Keratinocyte (primary cell): ENCODE data around the gene GRK6. TPM values are rescaled to one million over a fixed set of nuclear protein-coding genes. Genes with fewer than 3 reads are reported as not detected.

Experiments used
- DNase-seq: peaks from one replicate; pipeline ENCODE4 v3.0.0-alpha.2; 2011; ENCODE audit warnings: low read depth, missing footprints, low spot score
- FAIRE-seq: peaks from 2 replicates; lab custom pipeline; 2011; peaks lifted over from hg19 to GRCh38; lab: Jason Lieb, UNC
- H2AFZ ChIP-seq: 2 replicates; pipeline ENCODE4 v1.6.0; 2012; ENCODE audit warnings: low read length, control low read depth, inconsistent platforms; ENCODE audit not compliant: control insufficient read depth
- H3K27ac ChIP-seq: 2 replicates; pipeline ENCODE4 v1.5.1; 2011; ENCODE audit warnings: low read length; ENCODE audit not compliant: control insufficient read depth, insufficient read depth
- H3K27me3 ChIP-seq: 3 replicates; pipeline ENCODE4 v1.6.0; 2011; ENCODE audit warnings: low read length; ENCODE audit not compliant: control insufficient read depth, insufficient read depth; ENCODE audit errors: extremely low read depth
- H3K36me3 ChIP-seq, 2 experiments: 2 replicates in 1 of 2; 3 replicates in 1 of 2; pipeline ENCODE4 v1.5.1; 2011; ENCODE audit warnings: low read length in 2 of 2, mild to moderate bottlenecking in 1 of 2; ENCODE audit not compliant: control insufficient read depth in 2 of 2, insufficient read depth in 2 of 2; ENCODE audit errors: extremely low read depth in 1 of 2
- H3K4me1 ChIP-seq: 3 replicates; pipeline ENCODE4 v1.5.1; 2011; ENCODE audit warnings: low read length; ENCODE audit not compliant: control insufficient read depth, insufficient read depth; ENCODE audit errors: extremely low read depth
- H3K4me2 ChIP-seq: 3 replicates; pipeline ENCODE4 v1.6.0; 2011; ENCODE audit warnings: low read depth, low read length; ENCODE audit not compliant: control insufficient read depth, insufficient read depth; ENCODE audit errors: extremely low read depth
- H3K4me3 ChIP-seq, 3 experiments: fragments of 200-600 bp in 1 of 3; sonication (generic) in 1 of 3; 2 replicates in 2 of 3; 3 replicates in 1 of 3; pipeline ENCODE4 v1.5.1; 2011 to 2016; ENCODE audit warnings: low read length in 3 of 3, mild to moderate bottlenecking in 3 of 3, control low read depth in 2 of 3, inconsistent platforms in 1 of 3, low read depth in 1 of 3, mixed read lengths in 1 of 3, mixed run types in 1 of 3, moderate library complexity in 1 of 3; ENCODE audit not compliant: control insufficient read depth in 2 of 3, insufficient read depth in 2 of 3; ENCODE audit errors: extremely low read depth in 1 of 3
- H3K79me2 ChIP-seq: 2 replicates; pipeline ENCODE4 v1.6.0; 2012; ENCODE audit warnings: low read length; ENCODE audit not compliant: control insufficient read depth, insufficient read depth
- H3K9ac ChIP-seq: 3 replicates; pipeline ENCODE4 v1.6.0; 2011; ENCODE audit warnings: low read length; ENCODE audit not compliant: control insufficient read depth, insufficient read depth; ENCODE audit errors: extremely low read depth
- H3K9me1 ChIP-seq: 3 replicates; pipeline ENCODE4 v1.6.0; 2011; ENCODE audit warnings: low read length; ENCODE audit not compliant: control insufficient read depth, insufficient read depth; ENCODE audit errors: extremely low read depth
- H3K9me3 ChIP-seq: 2 replicates; pipeline ENCODE4 v1.5.1; 2012; ENCODE audit warnings: low read depth, low read length; ENCODE audit not compliant: control insufficient read depth
- H4K20me1 ChIP-seq: 3 replicates; pipeline ENCODE4 v1.6.0; 2011; ENCODE audit warnings: low read length; ENCODE audit not compliant: control insufficient read depth, insufficient read depth; ENCODE audit errors: extremely low read depth
- EZH2 ChIP-seq: IDR thresholded peaks from one replicate; pipeline ENCODE4 v1.6.1; 2012; ENCODE audit warnings: inconsistent platforms, mild to moderate bottlenecking, low read length, moderate library complexity
- dilution Hi-C: fragments of 300-500 bp; cut with MboI; formaldehyde crosslinking; loops from one replicate; pipeline ENCODE4 v1.7.0; 2020; ENCODE audit warnings: low sequenced_read_pairs; ENCODE audit not compliant: extremely low pct_ligation_motif_present
- polyA plus RNA-seq, 5 experiments: library from polyadenylated mRNA; depleted of rRNA in 3 of 5; stranded (reverse) in 3 of 5; stranded (forward) in 1 of 5; unstranded in 1 of 5; fragments of >200 nt; gene quantifications; 1 replicate in 1 of 5; 2 replicates in 3 of 5; 3 replicates in 1 of 5; pipeline versions ENCODE4 v1.2.1 to v1.2.3, GENCODE V29; 2011 to 2012; ENCODE audit warnings: missing spikeins in 2 of 5, low read depth in 1 of 5, low replicate concordance in 1 of 5
- TF ChIP-seq, protein P1 (sequence below), 3 experiments: IDR thresholded peaks in 1 of 3; conservative IDR thresholded peaks in 1 of 3; optimal IDR thresholded peaks in 1 of 3; 2 replicates in 2 of 3; 3 replicates in 1 of 3; pipeline versions ENCODE3 to v1.5.1; 2011; ENCODE audit warnings: low read length in 3 of 3, mild to moderate bottlenecking in 3 of 3, moderate library complexity in 2 of 3, control low read depth in 1 of 3, inconsistent platforms in 1 of 3; ENCODE audit not compliant: insufficient read depth in 2 of 3; ENCODE audit errors: extremely low read depth in 1 of 3

Gene GRK6
- polyA plus RNA-seq, 1 donor (not counting 4 experiments of a cell fraction or from before 2014, with no cell fraction given): 29.9 TPM

DNA sequence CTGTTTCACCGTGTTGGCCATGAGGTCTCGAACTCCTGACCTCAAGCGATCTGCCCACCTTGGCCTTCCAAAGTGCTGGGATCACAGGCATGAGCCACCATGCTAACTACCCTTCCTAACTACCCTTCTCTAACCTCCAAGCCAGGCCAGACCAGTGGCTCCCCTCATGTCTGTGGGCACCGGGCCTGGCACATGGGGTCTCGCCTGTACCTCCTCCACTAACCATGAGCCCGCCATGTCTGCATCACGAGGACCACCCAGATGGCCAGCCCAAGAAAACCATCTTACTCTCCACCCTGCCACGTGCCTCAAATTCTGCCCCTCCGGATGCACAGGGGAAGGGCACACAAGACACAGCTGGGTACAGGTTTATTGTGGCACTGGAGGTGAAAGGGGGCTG lies 56.6 kb downstream of the GRK6 start:
- Histone ChIP-seq H3K9me3 (no peaks in the 10 kb centered on the region), H3K79me2 (no peaks in the 10 kb centered on the region), H3K27ac (no peak overlapping the region), H3K36me3 (peaks cover 29 to 34% of the 10 kb centered on the region in 2 experiments), H3K9me1 (no peaks in the 10 kb centered on the region), H4K20me1 (peaks cover 2% of the 10 kb centered on the region), H3K4me3 (no peak overlapping the region), H3K27me3 (no peaks in the 10 kb centered on the region), H3K4me2 (no peak overlapping the region), H3K4me1 (peaks cover 11% of the 10 kb centered on the region), H2AFZ (no peak overlapping the region), H3K9ac (no peak overlapping the region)
- FAIRE-seq: no peak
- dilution Hi-C loops: no loop called here
- TF ChIP-seq EZH2: no peak
- TF ChIP-seq, protein P1, sequence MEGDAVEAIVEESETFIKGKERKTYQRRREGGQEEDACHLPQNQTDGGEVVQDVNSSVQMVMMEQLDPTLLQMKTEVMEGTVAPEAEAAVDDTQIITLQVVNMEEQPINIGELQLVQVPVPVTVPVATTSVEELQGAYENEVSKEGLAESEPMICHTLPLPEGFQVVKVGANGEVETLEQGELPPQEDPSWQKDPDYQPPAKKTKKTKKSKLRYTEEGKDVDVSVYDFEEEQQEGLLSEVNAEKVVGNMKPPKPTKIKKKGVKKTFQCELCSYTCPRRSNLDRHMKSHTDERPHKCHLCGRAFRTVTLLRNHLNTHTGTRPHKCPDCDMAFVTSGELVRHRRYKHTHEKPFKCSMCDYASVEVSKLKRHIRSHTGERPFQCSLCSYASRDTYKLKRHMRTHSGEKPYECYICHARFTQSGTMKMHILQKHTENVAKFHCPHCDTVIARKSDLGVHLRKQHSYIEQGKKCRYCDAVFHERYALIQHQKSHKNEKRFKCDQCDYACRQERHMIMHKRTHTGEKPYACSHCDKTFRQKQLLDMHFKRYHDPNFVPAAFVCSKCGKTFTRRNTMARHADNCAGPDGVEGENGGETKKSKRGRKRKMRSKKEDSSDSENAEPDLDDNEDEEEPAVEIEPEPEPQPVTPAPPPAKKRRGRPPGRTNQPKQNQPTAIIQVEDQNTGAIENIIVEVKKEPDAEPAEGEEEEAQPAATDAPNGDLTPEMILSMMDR (optimal IDR thresholded peaks at IDR 0.05 in 1 of 3, IDR thresholded peaks at IDR 0.05 in 1 of 3, conservative IDR thresholded peaks at IDR 0.05 in 1 of 3; ENCODE audit: extremely low read depth in 1 of 3, insufficient read depth in 2 of 3, low read length in 3 of 3): no peak
- no peak for DNase-seq

DNA sequence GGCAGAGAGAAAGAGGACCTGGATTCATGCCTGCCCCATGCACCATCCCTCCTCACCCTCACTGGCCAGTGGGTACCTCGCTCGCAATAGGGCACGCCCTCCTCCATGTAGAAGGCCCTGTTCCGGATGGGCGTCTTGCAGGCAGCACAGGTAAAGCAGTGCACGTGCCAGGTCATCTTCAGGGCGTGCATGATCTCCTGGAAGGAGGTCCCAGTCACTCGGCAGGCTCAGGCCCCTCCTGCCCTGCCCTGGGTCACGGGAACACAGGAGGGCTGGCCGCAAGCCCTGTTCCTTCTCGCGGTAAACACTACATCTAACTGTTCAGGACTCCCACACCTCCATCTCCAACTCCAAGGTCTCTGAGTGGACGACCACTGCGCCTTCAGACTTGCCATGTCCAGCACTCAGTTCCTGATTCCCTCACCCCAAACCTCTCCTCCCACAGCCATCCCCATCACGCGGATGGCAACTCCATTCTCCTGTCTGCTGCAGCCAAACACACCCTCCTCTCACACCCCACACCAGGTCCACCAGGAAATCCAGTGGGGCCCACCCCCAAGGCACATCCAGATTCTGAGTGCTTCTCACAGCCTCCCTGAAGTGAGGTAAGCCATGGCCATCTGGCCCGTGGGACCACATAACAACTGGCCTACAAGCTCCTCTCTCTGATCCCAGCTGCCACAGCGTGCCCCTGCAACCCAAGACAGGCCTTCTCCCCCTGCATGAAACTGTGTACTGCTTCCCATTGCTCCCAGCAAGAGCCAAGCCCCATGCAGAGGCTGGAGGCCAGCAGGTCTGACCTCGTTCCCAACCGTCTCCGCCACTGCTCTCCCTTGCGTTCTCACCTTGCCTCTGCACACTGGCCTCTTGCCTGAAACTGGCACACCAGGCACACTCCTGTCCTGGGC lies 57.8 kb downstream of the GRK6 start:
- Histone ChIP-seq H2AFZ (no peak overlapping the region), H3K9me1 (no peaks in the 10 kb centered on the region), H3K27me3 (no peaks in the 10 kb centered on the region), H4K20me1 (peaks cover 2% of the 10 kb centered on the region), H3K9ac (no peak overlapping the region), H3K36me3 (peaks cover 36 to 43% of the 10 kb centered on the region in 2 experiments), H3K27ac (no peak overlapping the region), H3K4me3 (no peak overlapping the region), H3K4me1 (peaks cover 4% of the 10 kb centered on the region), H3K9me3 (no peaks in the 10 kb centered on the region), H3K4me2 (no peak overlapping the region), H3K79me2 (no peaks in the 10 kb centered on the region)
- no peak for FAIRE-seq
- TF ChIP-seq EZH2: no peak
- TF ChIP-seq, protein P1 (optimal IDR thresholded peaks at IDR 0.05 in 1 of 3, IDR thresholded peaks at IDR 0.05 in 1 of 3, conservative IDR thresholded peaks at IDR 0.05 in 1 of 3; ENCODE audit: extremely low read depth in 1 of 3, insufficient read depth in 2 of 3, low read length in 3 of 3): no peak
- dilution Hi-C loops: no loop called here
- no peak for DNase-seq
